Liver (tissue), 3 donors: ENCODE measurements around the gene BTBD7.

Experiments used
- FOXA2 ChIP-seq: IDR thresholded peaks from 2 replicates; pipeline ENCODE4 v1.6.1; 2016; ENCODE audit warnings: antibody characterized with exemption
- GABPA ChIP-seq, 2 donors: IDR thresholded peaks in 1 of 2; conservative IDR thresholded peaks in 1 of 2; 2 replicates each; pipeline ENCODE4 v1.6.1; 2016; ENCODE audit warnings: antibody characterized with exemption in 2 of 2, mild to moderate bottlenecking in 1 of 2, moderate library complexity in 1 of 2
- JUND ChIP-seq, 2 donors: IDR thresholded peaks; 2 replicates each; pipeline ENCODE4 v1.6.1; 2016; ENCODE audit warnings: antibody characterized with exemption in 2 of 2
- TAF1 ChIP-seq: conservative IDR thresholded peaks from 2 replicates; pipeline ENCODE4 v1.6.1; 2016; ENCODE audit warnings: antibody characterized with exemption, mild to moderate bottlenecking
- YY1 ChIP-seq: IDR thresholded peaks from 2 replicates; pipeline ENCODE4 v1.6.1; 2016; ENCODE audit warnings: antibody characterized with exemption, mild to moderate bottlenecking
- TF ChIP-seq, protein P1 (sequence below): IDR thresholded peaks from 2 replicates; pipeline ENCODE4 v1.6.1; 2016; ENCODE audit warnings: antibody characterized with exemption
- TF ChIP-seq, protein P2 (sequence below): fragments of 150-350 bp; IDR thresholded peaks from 2 replicates; pipeline ENCODE4 v1.5.1; 2017; ENCODE audit warnings: improper control_type of control experiment, low read depth, low read length; ENCODE audit not compliant: missing input control
- TF ChIP-seq, protein P3 (sequence below): IDR thresholded peaks from 2 replicates; pipeline ENCODE4 v1.6.1; 2016; ENCODE audit warnings: antibody characterized with exemption, mild to moderate bottlenecking
- TF ChIP-seq, protein P4 (sequence below): IDR thresholded peaks from 2 replicates; pipeline ENCODE4 v1.6.1; 2016; ENCODE audit warnings: antibody characterized with exemption
- donor health status: healthy.
- donor health status: healthy.

DNA sequence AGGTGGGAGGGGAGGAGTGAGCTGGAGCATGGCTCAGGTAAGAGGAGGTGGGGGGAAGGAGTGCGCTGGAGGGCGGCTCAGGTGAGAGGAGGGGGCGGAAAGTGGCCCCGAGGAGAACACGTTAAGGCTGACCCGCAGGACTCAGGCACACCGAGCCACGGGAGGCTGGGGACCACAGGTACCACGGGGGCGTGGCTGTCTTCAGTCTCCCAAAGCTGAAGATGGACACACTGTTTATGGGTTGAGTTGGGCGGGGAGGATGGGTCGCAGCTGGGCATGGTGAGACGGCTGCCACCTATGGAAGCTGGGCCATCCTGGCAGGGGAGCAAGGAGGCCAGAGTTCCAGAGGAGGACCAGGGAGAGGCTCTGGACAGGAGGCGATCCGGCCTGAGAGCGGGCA, 102.3 kb downstream of the BTBD7 start:
- TF ChIP-seq, protein P1, sequence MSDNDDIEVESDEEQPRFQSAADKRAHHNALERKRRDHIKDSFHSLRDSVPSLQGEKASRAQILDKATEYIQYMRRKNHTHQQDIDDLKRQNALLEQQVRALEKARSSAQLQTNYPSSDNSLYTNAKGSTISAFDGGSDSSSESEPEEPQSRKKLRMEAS = no peak
- TF ChIP-seq, protein P2, sequence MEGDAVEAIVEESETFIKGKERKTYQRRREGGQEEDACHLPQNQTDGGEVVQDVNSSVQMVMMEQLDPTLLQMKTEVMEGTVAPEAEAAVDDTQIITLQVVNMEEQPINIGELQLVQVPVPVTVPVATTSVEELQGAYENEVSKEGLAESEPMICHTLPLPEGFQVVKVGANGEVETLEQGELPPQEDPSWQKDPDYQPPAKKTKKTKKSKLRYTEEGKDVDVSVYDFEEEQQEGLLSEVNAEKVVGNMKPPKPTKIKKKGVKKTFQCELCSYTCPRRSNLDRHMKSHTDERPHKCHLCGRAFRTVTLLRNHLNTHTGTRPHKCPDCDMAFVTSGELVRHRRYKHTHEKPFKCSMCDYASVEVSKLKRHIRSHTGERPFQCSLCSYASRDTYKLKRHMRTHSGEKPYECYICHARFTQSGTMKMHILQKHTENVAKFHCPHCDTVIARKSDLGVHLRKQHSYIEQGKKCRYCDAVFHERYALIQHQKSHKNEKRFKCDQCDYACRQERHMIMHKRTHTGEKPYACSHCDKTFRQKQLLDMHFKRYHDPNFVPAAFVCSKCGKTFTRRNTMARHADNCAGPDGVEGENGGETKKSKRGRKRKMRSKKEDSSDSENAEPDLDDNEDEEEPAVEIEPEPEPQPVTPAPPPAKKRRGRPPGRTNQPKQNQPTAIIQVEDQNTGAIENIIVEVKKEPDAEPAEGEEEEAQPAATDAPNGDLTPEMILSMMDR = no peak
- TF ChIP-seq, protein P3, sequence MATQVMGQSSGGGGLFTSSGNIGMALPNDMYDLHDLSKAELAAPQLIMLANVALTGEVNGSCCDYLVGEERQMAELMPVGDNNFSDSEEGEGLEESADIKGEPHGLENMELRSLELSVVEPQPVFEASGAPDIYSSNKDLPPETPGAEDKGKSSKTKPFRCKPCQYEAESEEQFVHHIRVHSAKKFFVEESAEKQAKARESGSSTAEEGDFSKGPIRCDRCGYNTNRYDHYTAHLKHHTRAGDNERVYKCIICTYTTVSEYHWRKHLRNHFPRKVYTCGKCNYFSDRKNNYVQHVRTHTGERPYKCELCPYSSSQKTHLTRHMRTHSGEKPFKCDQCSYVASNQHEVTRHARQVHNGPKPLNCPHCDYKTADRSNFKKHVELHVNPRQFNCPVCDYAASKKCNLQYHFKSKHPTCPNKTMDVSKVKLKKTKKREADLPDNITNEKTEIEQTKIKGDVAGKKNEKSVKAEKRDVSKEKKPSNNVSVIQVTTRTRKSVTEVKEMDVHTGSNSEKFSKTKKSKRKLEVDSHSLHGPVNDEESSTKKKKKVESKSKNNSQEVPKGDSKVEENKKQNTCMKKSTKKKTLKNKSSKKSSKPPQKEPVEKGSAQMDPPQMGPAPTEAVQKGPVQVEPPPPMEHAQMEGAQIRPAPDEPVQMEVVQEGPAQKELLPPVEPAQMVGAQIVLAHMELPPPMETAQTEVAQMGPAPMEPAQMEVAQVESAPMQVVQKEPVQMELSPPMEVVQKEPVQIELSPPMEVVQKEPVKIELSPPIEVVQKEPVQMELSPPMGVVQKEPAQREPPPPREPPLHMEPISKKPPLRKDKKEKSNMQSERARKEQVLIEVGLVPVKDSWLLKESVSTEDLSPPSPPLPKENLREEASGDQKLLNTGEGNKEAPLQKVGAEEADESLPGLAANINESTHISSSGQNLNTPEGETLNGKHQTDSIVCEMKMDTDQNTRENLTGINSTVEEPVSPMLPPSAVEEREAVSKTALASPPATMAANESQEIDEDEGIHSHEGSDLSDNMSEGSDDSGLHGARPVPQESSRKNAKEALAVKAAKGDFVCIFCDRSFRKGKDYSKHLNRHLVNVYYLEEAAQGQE = no peak
- TF ChIP-seq JUND (IDR thresholded peaks at IDR 0.05) = no peak
- no peak for TF ChIP-seq GABPA (IDR thresholded peaks at IDR 0.05 in 1 of 2, conservative IDR thresholded peaks at IDR 0.05 in 1 of 2)
- no peak for TF ChIP-seq TAF1
- no peak for TF ChIP-seq YY1
- TF ChIP-seq, protein P4, sequence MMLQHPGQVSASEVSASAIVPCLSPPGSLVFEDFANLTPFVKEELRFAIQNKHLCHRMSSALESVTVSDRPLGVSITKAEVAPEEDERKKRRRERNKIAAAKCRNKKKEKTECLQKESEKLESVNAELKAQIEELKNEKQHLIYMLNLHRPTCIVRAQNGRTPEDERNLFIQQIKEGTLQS = no peak
- TF ChIP-seq FOXA2 = no peak
